ENCODE data around the gene ARAP1.
A peak's percentile ranks its signal among the peaks of the same experiment; 100 is the strongest.

Gene ARAP1

GRCh38 chr11:72773291-72773690, 21.1 kb upstream of the ARAP1 start:
- DNase-seq (ENCODE audit: insufficient read length, low spot score) (no peak), FAIRE-seq (no peak)
- TF ChIP-seq CTCF (IDR thresholded peaks at IDR 0.05; ENCODE audit: insufficient read depth, missing control alignments), result no peak

- no peak for TF ChIP-seq CTCF (IDR thresholded peaks at IDR 0.05; ENCODE audit: insufficient read depth, missing control alignments)
- no peak for DNase-seq (ENCODE audit: insufficient read length, low spot score)
- FAIRE-seq, result no peak
Measured at GRCh38 chr11:72772059-72772458, 19.9 kb upstream of the ARAP1 start.

GRCh38 chr11:72771507-72771906, 19.3 kb upstream of the ARAP1 start:
- DNase-seq (ENCODE audit: insufficient read length, low spot score) (no peak), FAIRE-seq (no peak)

GRCh38 chr11:72770799-72771198, 18.6 kb upstream of the ARAP1 start:
- DNase-seq (ENCODE audit: insufficient read length, low spot score), result no peak
- no peak for TF ChIP-seq CTCF (IDR thresholded peaks at IDR 0.05; ENCODE audit: insufficient read depth, missing control alignments)
- FAIRE-seq, result no peak

More at GRCh38 chr11:72771507-72771906, 19.3 kb upstream of the ARAP1 start:
- no peak for TF ChIP-seq CTCF (IDR thresholded peaks at IDR 0.05; ENCODE audit: insufficient read depth, missing control alignments)

- FAIRE-seq (no peak), DNase-seq (ENCODE audit: insufficient read length, low spot score) (no peak)
- no peak for TF ChIP-seq CTCF (IDR thresholded peaks at IDR 0.05; ENCODE audit: insufficient read depth, missing control alignments)
Measured at GRCh38 chr11:72769680-72770079, 17.5 kb upstream of the ARAP1 start.

DNA sequence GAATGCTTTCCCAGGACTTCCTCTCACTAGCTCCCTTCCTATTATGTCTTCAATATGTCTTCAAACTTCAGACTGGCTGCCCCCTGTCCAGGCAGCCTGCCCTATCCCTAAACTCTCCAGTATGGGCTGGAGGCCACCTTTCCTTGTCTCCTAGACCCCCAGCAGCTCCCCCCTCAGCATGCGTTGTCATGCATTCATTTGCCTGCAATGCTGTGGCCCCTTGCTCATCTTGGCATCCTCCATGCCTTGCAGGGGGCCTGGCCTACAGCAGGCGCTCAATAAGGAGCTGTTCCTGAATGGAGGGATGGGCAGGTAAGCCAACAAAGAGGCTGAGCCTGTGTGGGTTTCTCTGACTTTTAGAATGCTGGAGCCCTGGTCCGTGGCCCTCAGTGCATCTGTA, 16.4 kb upstream of the ARAP1 start:
- no peak for DNase-seq (ENCODE audit: insufficient read length, low spot score)
- TF ChIP-seq CTCF (IDR thresholded peaks at IDR 0.05; ENCODE audit: insufficient read depth, missing control alignments), result no peak
- no peak for FAIRE-seq

DNA sequence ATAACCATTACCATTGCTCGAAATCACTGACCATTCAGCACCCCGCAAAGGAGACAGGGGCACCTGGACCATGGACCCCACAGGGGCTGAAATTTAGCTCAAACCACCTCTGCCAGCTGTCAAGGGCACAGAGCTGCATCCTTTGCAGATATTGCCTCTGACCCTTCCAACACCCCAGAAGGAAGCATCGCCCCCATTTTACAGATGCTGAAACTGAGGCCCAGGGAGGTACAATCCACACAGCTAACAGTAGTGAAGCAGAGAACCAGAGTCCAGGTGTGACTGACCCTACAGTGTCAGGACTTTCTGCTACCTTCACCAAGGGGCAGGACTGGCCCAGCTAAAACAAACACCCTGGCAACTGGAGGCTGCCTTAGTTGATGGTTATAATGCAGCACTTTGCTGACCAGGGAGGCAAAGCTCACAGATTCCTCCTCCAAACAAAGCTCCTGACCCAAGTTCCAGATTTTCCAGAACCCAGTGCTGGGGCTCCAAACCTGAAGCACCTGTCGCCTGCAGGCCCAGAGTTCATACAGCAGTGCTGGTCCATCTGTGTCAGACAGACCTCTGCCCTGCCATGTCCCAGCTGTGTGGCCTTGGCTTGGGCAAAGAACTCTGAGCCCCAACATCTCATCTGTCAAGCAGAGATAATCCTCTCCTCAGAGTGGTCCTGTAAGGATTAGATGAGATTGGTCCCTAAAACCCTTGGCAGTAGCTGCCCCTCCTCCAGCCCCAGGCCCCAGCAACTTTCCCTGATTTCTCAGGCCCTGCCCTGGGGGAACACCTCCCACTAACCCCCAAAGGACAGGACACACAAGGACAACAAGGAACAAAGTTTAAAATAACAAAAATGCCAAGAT, 15.2 kb upstream of the ARAP1 start:
- DNase-seq (ENCODE audit: insufficient read length, low spot score) (peak; percentile 53), FAIRE-seq (no peak)
- TF ChIP-seq CTCF (IDR thresholded peaks at IDR 0.05; ENCODE audit: insufficient read depth, missing control alignments), result no peak
